Ramos (cell line): ENCODE data around the gene BHLHA15.
"Not testable (repeated sequence)": the region's sequence is repeated elsewhere in the genome, so short reads cannot be mapped to it uniquely, and the experiment has no call there.

ENCODE experiments used
- in situ Hi-C: fragments of 300-500 bp; cut with MboI; formaldehyde crosslinking; loops from one replicate; pipeline ENCODE4 v1.14.3; 2022; ENCODE audit warnings: low sequenced_read_pairs; ENCODE audit not compliant: unreplicated experiment

The BHLHA15 gene

GRCh38 chr7:98206451-98207330, 4.5 kb upstream of the BHLHA15 start:
- in situ Hi-C loops, result no loop called here

- in situ Hi-C loops, result no loop called here
Observed at GRCh38 chr7:98209166-98209920, 1.9 kb upstream of the BHLHA15 start.

GRCh38 chr7:98210513-98211220, 572 bp upstream of the BHLHA15 start:
- in situ Hi-C loops, result no loop called here

- in situ Hi-C loops, result no loop called here
Observed at GRCh38 chr7:98211676-98212531, 665 bp downstream of the BHLHA15 start.

GRCh38 chr7:98212532-98213041, 1.3 kb downstream of the BHLHA15 start:
- in situ Hi-C loops, result no loop called here

GRCh38 chr7:98213296-98213887, 2.2 kb downstream of the BHLHA15 start:
- in situ Hi-C loops, result no loop called here

- in situ Hi-C loops, result no loop called here
Observed at GRCh38 chr7:98213888-98214810, 2.9 kb downstream of the BHLHA15 start.

GRCh38 chr7:98214811-98215321, 3.6 kb downstream of the BHLHA15 start:
- in situ Hi-C loops, result no loop called here

- in situ Hi-C loops, result no loop called here
Observed at GRCh38 chr7:98215561-98216495, 4.6 kb downstream of the BHLHA15 start.

- in situ Hi-C loops, result no loop called here
Observed at GRCh38 chr7:98216941-98217622, 5.8 kb downstream of the BHLHA15 start.

- in situ Hi-C loops, result no loop called here
Observed at GRCh38 chr7:98217623-98218582, 6.7 kb downstream of the BHLHA15 start.

GRCh38 chr7:98219382-98219781, 8.1 kb downstream of the BHLHA15 start:
- in situ Hi-C loops, result not testable (repeated sequence)

GRCh38 chr7:98221611-98222532, 10.6 kb downstream of the BHLHA15 start:
- in situ Hi-C loops, result no loop called here

GRCh38 chr7:98222533-98223195, 11.4 kb downstream of the BHLHA15 start:
- in situ Hi-C loops, result no loop called here
